TTC549 (cell line): ENCODE measurements around the gene HJURP.

Experiments
- FAIRE-seq: peaks from 2 replicates; lab custom pipeline; 2012; peaks lifted over from hg19 to GRCh38; lab: Jason Lieb, UNC

HJURP gene

DNA sequence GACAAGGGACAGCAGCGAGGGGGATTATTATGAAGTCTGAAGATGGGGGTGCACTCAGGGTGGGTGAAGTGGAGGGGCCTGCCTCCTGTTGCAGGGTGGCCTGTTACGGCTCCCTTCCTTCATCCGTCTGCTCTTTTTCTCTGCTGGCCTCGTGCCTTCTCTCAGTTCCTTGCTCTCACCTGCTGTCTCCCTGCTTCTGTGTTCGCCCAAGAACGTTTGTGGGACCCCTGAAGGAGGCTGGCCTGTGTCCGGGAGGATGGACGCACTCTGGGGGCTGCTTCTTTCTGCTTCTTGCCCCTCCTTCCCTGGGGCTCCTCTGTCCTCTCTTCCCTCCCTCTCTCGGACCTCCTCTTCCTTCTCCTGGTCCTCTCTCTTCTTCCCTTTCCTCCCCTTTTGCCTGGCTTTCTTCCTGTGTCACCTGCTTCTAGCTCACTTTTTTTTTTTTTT, 62.4 kb downstream of the HJURP start:
- no peak for FAIRE-seq

DNA sequence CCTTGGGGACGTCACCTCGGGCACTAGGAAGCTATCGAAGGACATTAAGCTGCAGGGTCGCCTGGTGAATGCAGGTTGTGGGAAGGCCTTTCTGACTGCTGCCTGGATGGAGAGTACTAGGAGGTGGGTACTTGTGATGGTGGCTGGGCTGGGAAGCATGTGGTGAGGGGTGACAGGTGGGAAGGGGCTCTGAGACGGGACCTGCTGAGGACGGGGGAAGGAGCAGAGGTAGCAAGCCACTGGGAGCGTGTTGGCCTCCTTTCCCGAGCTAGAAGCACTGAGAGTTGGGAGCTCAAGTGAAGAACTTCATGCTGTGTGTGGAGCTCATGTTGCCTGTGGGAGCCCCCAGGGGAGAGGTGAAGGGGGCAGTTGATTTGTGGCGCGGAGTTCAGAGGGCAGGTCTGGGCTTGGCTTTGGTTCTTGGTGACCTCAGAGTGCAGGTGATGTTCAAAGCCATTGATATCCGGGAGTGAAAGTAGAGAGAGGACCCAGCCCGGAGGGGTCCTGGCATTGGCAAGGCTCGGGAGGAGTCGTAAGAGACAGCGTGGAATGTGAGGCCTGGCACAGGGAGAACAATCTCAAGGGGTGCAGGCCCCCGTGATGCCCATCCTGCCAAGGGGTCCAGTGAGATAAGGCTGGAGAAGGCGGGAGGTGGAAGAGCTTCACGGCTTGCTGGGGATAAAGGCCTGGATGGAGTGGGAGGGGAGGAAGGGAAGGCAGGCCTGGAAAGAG, 63.0 kb downstream of the HJURP start:
- no peak for FAIRE-seq

DNA sequence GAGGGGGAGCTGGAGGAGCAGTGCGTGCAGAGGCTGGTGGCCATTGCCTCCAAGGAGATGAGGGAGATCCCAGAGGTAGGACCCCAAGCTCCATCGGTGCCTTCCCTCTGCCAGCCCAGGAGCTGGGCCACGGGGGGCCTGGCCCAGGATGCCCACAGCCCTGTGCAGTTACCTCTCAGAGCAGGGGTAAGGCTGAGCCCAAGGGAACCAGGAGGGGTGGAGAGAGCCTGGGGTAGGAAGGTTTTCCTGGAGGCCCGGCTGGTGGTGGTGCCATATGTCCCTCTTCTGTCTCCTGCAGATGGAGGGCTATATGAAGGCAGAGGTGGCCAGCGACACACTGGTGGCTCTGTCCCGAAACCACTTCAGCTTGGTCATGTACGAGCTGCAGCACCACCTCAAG, 64.8 kb downstream of the HJURP start:
- no peak for FAIRE-seq
